GM19240 (cell line): ENCODE results near the gene SMIM24.
"Not testable (repeated sequence)": the region's sequence is repeated elsewhere in the genome, so short reads cannot be mapped to it uniquely, and the experiment has no call there.

ENCODE experiments used
- DNase-seq: peaks from one replicate; pipeline ENCODE4 v3.0.0; 2011; ENCODE audit warnings: low spot score; ENCODE audit not compliant: insufficient read length

Gene SMIM24

GRCh38 chr19:3434630-3435553 is 45.4 kb downstream of the SMIM24 start:
- DNase-seq, result peak; percentile 98

- no peak for DNase-seq
Measured at GRCh38 chr19:3433805-3434540, 46.4 kb downstream of the SMIM24 start.

- DNase-seq, result no peak
Measured at GRCh38 chr19:3433313-3433712, 47.0 kb downstream of the SMIM24 start.

- no peak for DNase-seq
Measured at GRCh38 chr19:3431760-3432397, 48.4 kb downstream of the SMIM24 start.

GRCh38 chr19:3430366-3430680 is 50.0 kb downstream of the SMIM24 start:
- DNase-seq, result not testable (repeated sequence)

GRCh38 chr19:3426433-3426832 is 53.9 kb downstream of the SMIM24 start:
- no peak for DNase-seq
